GM12873 (cell line): ENCODE data around the gene HINT3.

Experiments
- CTCF ChIP-seq: IDR thresholded peaks from 2 replicates; pipeline ENCODE4 v1.5.1; 2012; ENCODE audit warnings: low read depth, mild to moderate bottlenecking, moderate library complexity, low read length, control low read depth; ENCODE audit not compliant: insufficient read depth; ENCODE audit errors: missing control alignments

HINT3 gene

DNA sequence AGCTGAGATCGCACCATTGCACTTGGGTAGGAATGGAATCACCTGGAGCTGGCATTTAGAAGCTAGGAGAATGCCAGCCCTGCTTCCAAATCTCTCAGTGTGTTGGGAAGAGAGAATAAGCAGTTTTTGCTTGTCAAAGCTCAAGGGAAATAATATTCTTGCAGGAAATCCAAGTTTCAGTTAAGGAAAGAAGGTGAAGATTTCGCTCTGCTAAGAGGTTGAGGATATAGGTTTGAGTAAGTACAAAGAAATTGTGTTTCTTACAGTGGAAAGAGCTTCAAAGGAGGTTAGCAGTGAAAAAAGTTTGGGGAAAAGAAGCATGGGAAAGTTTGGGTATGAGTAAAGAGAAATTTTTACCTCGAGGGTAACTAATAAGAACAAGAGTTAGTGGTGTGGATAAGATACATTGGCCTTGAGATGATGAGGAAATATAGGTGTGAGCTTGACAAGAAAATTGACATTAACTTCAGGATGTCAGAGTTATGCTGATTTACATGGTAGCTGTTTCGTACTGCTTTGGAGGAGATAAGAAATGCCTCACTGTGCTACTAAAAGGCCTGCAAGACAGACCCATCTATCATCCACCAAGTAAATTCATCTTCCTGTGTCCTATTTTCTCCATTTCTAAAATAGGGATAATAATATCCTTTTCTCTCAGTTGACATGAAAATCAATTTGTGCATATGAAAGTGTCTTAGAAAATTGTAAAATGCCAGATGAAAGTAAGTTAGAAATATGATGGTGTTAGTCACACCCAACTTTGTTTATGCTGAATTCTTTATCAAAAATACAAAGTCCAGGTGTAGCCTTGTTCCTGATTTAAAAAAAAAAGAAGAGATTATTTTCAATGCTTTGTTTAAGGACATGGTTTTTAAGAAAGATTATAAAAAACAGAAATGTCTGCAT is 12.8 kb upstream of the HINT3 start:
- TF ChIP-seq CTCF: no peak

DNA sequence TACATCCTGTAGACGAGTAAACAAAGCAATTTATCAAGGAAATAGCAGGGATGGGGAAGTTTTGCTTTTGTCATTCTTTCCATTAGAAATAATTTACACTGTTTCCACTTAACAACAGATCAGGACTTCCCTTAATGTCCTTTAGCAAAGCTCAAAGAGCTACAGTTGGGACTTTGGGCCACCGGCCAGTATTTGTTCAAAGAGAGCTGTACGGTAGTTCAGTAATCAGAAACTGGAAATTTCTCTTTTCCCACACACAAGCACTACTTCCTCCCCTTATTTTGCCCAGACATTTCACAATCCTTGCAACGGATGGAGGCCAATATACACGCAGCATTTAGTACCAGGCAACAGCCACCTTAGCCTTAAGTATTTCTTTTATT is 12.1 kb upstream of the HINT3 start:
- no peak for TF ChIP-seq CTCF

GRCh38 chr6:125944896-125945295 is 11.7 kb upstream of the HINT3 start:
- no peak for TF ChIP-seq CTCF

DNA sequence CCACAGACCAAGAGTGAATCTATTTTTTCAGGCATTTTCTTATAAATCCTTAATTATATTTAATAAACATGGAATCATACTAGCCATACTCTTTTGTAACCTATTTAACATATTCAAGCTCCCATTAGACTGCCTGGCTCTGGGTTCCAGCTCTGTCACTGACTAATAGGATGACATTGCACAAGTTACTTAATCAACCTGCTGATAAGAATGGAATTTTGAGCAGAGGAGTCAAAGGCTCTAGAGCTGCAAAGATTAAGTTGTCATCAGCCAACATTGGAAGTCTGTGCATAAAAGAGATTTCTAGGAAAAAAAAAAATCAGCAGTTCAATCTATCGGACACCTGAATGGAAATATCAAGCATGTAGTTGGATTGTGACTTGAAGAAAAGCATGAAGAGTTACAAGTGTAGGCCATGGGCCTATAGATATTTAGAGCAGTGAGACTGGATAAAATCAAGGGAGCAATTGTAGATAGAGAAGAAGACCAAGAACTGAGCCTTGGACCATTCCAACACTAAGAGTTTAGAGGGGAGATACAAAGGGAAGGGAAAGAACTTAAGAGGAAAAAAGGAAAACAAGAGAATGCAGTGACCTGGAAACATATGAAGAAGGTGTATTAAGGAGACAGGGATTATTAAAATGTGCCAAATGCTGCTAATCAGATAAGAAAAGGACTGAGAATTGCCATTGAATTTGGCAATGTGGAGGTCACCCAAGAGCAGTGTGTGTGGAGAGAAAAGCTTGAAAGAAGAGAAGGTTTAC is 11.0 kb upstream of the HINT3 start:
- TF ChIP-seq CTCF: no peak

DNA sequence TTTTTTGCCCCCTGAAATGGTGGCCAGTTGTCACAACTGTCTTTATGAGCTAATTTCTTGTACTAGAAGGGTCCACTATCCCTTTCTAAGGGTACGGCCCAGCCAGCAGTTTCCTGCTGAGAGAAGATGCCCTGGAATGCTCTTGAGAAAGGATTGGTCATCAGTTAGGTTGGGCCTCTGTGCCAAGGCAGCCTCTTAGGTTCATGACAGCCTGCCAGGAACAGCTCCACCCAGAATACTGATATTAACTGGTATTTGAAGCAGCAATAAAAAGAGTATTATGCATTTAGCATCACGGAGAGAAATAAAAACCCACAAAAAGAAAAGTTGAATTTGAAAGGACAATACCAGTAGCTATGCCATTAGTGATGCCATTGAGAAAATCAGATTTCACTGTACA is 9.0 kb upstream of the HINT3 start:
- no peak for TF ChIP-seq CTCF

DNA sequence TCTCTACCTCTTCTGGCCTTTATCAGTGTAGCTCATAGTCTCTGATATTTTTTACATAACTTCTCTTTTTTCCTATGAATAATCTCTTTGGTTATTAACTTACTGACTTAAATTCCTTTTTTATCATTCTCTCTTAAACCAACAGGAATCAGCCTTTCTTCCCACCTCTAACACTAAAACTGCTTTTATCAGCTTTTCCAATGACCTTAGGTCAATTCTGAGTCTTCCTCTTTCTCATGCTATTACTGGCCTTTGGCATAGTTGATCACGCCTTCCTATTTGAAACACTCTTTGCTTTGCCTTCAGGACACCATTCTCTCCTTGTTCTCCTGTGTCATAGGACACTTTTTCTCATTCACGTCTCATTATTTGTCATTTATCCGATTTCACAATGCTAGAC is 8.1 kb upstream of the HINT3 start:
- TF ChIP-seq CTCF: no peak

DNA sequence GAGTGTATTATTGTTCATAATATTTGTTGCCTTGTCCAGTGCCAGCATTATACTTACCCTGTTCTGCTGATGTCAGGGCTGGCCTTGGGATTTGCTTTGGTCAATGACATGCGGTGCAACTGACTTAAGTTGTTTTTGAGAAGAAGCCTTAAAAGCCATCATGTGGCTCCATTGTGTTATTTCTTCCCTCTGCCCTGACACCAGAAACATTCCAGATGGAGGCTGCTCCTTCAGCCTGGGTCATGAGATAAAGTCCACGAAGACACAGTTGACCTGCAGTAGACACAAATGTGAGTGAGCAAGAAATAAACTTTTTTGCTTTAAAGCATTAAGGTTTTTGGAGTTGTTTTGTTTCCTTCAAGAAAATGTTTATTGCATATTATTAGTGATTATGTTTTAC is 7.5 kb upstream of the HINT3 start:
- no peak for TF ChIP-seq CTCF
